GM20000 (cell line): ENCODE measurements around the gene PRKCH.
"Not testable (repeated sequence)": the region's sequence is repeated elsewhere in the genome, so short reads cannot be mapped to it uniquely, and the experiment has no call there.

Experiments
- DNase-seq: peaks from one replicate; pipeline ENCODE4 v3.0.0; 2012; ENCODE audit warnings: low spot score
- CTCF ChIP-seq: IDR thresholded peaks from 2 replicates; pipeline ENCODE4 v1.5.1; 2012; ENCODE audit warnings: mild to moderate bottlenecking, control low read depth; ENCODE audit errors: extremely low read depth, missing control alignments

The PRKCH gene

GRCh38 chr14:61401461-61401860 is 80.1 kb downstream of the PRKCH start:
- no peak for TF ChIP-seq CTCF
- DNase-seq: no peak

GRCh38 chr14:61403411-61403810 is 82.0 kb downstream of the PRKCH start:
- TF ChIP-seq CTCF: no peak
- peak; percentile 44 for DNase-seq

- no peak for TF ChIP-seq CTCF
These were observed 83.3 kb downstream of the PRKCH start for GRCh38 chr14:61404637-61405036.

GRCh38 chr14:61406198-61406597 is 84.8 kb downstream of the PRKCH start:
- TF ChIP-seq CTCF: no peak
- no peak for DNase-seq

More at GRCh38 chr14:61404637-61405036, 83.3 kb downstream of the PRKCH start:
- no peak for DNase-seq

- DNase-seq: no peak
- no peak for TF ChIP-seq CTCF
These were observed 85.3 kb downstream of the PRKCH start for GRCh38 chr14:61406675-61407074.

GRCh38 chr14:61408498-61408897 is 87.1 kb downstream of the PRKCH start:
- no peak for DNase-seq
- no peak for TF ChIP-seq CTCF

GRCh38 chr14:61409782-61410181 is 88.4 kb downstream of the PRKCH start:
- TF ChIP-seq CTCF: no peak
- no peak for DNase-seq

GRCh38 chr14:61415934-61416333 is 94.6 kb downstream of the PRKCH start:
- not testable (repeated sequence) for DNase-seq
